PC-9 (cell line): ENCODE results near the gene WDR26. TPM values are rescaled to one million over a fixed set of nuclear protein-coding genes. Genes with fewer than 3 reads are reported as not detected.

Experiments
- BruUV-seq: library from RNA; stranded (reverse); fragments of 400-500 nt; replicated peaks from 2 replicates; lab custom pipeline; 2021; lab: Mats Ljungman, UMichigan
- CTCF ChIA-PET: fragments of 300-600 bp; sonication (Branson Sonifier 250); formaldehyde crosslinking; loops from one replicate; lab custom pipeline; 2022; ENCODE audit warnings: antibody characterized with exemption; lab: Charles Lee
- POLR2A ChIA-PET: fragments of 300-600 bp; sonication (Branson Sonifier 250); formaldehyde crosslinking; loops from one replicate; lab custom pipeline; 2022; ENCODE audit warnings: antibody characterized with exemption; ENCODE audit not compliant: unreplicated experiment; lab: Charles Lee
- DNase-seq, 2 experiments: peaks; one replicate each; pipeline versions ENCODE4 v3.0.0 to v3.0.0-alpha.2; 2015 to 2022; ENCODE audit warnings: mixed read lengths in 1 of 2
- H2AFZ ChIP-seq: fragments of 200-600 bp; sonication (generic); 2 replicates; pipeline ENCODE4 v1.8.1; 2017; ENCODE audit warnings: antibody characterized with exemption
- H3F3A ChIP-seq: fragments of 200-600 bp; sonication (generic); 2 replicates; pipeline ENCODE4 v1.8.1; 2017; ENCODE audit warnings: antibody characterized with exemption, mild to moderate bottlenecking, low read depth; ENCODE audit not compliant: insufficient read depth
- H3K27ac ChIP-seq: fragments of 200-600 bp; sonication (generic); 2 replicates; pipeline ENCODE4 v1.6.1; 2016; ENCODE audit warnings: mixed run types
- H3K27me3 ChIP-seq: fragments of 200-600 bp; sonication (generic); 2 replicates; pipeline ENCODE4 v1.6.1; 2016; ENCODE audit warnings: low read depth, mixed run types; ENCODE audit not compliant: insufficient read depth
- H3K36me3 ChIP-seq: fragments of 200-600 bp; sonication (generic); 2 replicates; pipeline ENCODE4 v1.6.1; 2016; ENCODE audit warnings: low read depth, mixed run types
- H3K4me1 ChIP-seq: fragments of 200-600 bp; sonication (generic); replicated peaks from 2 replicates; pipeline ENCODE4 v1.6.1; 2016; ENCODE audit warnings: mixed run types; ENCODE audit not compliant: insufficient read depth
- H3K4me2 ChIP-seq: fragments of 200-600 bp; sonication (generic); 2 replicates; pipeline ENCODE4 v1.6.1; 2017; ENCODE audit warnings: mixed run types
- H3K4me3 ChIP-seq: fragments of 200-600 bp; sonication (generic); 2 replicates; pipeline ENCODE4 v1.6.1; 2016; ENCODE audit warnings: mixed run types
- H3K79me2 ChIP-seq: fragments of 200-600 bp; sonication (generic); 2 replicates; pipeline ENCODE4 v1.6.1; 2017; ENCODE audit warnings: low read depth, mixed run types
- H3K9me2 ChIP-seq: fragments of 200-600 bp; sonication (generic); 2 replicates; pipeline ENCODE4 v1.8.1; 2017; ENCODE audit warnings: mild to moderate bottlenecking; ENCODE audit not compliant: insufficient read depth
- H3K9me3 ChIP-seq: fragments of 200-600 bp; sonication (generic); 2 replicates; pipeline ENCODE4 v1.8.1; 2016; ENCODE audit warnings: low read depth; ENCODE audit not compliant: insufficient read depth
- H4K20me1 ChIP-seq: fragments of 200-600 bp; sonication (generic); 2 replicates; pipeline ENCODE4 v1.8.1; 2017; ENCODE audit not compliant: insufficient read depth
- CTCF ChIP-seq: fragments of 200-600 bp; sonication (generic); conservative IDR thresholded peaks from 2 replicates; pipeline ENCODE4 v1.6.1; 2017; ENCODE audit warnings: mixed run types, antibody characterized with exemption, mild to moderate bottlenecking, moderate library complexity
- EZH2 ChIP-seq: fragments of 200-600 bp; sonication (generic); IDR thresholded peaks from 2 replicates; pipeline ENCODE4 v1.8.0; 2017; ENCODE audit warnings: antibody characterized with exemption, low read depth
- intact Hi-C: fragments of 100-400 bp; cut with micrococcal nuclease; formaldehyde crosslinking; loops from one replicate; pipeline ENCODE4 v1.10.0; 2022; ENCODE audit not compliant: unreplicated experiment
- total RNA-seq: library from RNA; stranded (reverse); gene quantifications from 2 replicates; pipeline ENCODE4 v1.2.3, GENCODE V29; 2021

The WDR26 gene
- total RNA-seq, 1 experiment from 2014 or later, result 88.9 TPM

DNA sequence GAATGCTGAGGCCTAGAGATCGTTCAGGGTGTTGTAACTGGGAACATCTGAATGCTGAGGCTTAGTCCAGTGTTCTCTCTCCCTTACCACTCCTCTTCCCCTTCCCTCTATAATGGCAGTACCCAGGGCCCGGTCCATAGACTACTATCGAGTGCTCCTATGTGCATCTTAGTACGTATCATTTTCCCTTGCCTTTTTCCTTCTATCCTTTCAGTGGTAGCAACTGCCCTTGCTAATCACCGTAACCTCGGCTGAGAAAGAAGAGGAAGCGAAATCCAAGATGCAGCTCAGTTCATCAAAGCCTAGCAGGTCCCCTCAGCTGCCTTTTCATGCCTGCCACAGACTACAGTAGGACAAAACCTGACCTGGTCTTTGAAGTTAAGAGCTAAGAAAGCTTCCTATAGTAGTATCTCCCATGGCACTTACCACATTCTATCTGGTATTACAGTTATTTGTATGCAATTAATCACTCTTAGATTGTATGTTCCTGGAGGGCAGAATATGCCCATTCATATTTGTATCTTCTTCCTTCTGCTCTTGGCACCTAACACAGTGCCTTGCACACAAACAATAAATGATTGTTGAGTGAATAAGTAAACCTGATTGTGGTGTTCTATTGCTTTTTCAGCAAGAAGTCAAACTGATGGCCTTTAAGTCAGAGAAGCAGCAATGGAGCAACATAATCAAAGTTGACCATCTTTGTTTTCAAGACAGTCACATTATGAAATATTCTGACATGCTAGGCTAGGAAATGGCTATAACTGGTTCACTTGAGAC lies 55.6 kb downstream of the WDR26 start:
- TF ChIP-seq EZH2, result no peak
- Histone ChIP-seq H3F3A (peaks cover 47% of the 10 kb centered on the region), H3K9me3 (no peaks in the 10 kb centered on the region), H2AFZ (no peak overlapping the region), H3K27me3 (no peaks in the 10 kb centered on the region), H3K4me1 (peaks cover 18% of the 10 kb centered on the region), H3K79me2 (no peaks in the 10 kb centered on the region), H3K4me3 (no peak overlapping the region), H4K20me1 (no peaks in the 10 kb centered on the region; the same call in 1 of the 2 replicates), H3K27ac (no peak overlapping the region), H3K4me2 (no peak overlapping the region), H3K9me2 (no peaks in the 10 kb centered on the region), H3K36me3 (peaks cover 14% of the 10 kb centered on the region; the same call in 1 of the 2 replicates)
- POLR2A ChIA-PET, result interaction anchor here (0.6 kb wide), 1 partner anchor 22 kb away, joined by 4 read pairs; no protein-coding TSS in a partner anchor
- BruUV-seq, result no TSS peak
- intact Hi-C loops, result no loop called here
- no peak for DNase-seq
- CTCF ChIA-PET, result no interaction called here

GRCh38 chr1:224377676-224378006 lies 57.0 kb downstream of the WDR26 start:
- no peaks in the 10 kb centered on the region for H3K9me3 ChIP-seq
- ChIA-PET CTCF (no interaction called here), POLR2A (no interaction called here)
- 0 out of 2 replicates have a peak overlapping the region, but pooled peaks have one; percentile 11 for H3K27ac ChIP-seq
- peaks cover 35% of the 10 kb centered on the region for H3F3A ChIP-seq
- peaks cover 18% of the 10 kb centered on the region for H3K4me1 ChIP-seq
- BruUV-seq, result no TSS peak
- H3K79me2 ChIP-seq, result no peaks in the 10 kb centered on the region
- H2AFZ ChIP-seq, result no peak overlapping the region
- H3K4me3 ChIP-seq, result no peak overlapping the region
- H3K36me3 ChIP-seq, result peaks cover 24% of the 10 kb centered on the region
- TF ChIP-seq EZH2 (no peak), CTCF (no peak)
- no peaks in the 10 kb centered on the region; the same call in 1 of the 2 replicates for H4K20me1 ChIP-seq
- intact Hi-C loops, result no loop called here
- no peaks in the 10 kb centered on the region for H3K27me3 ChIP-seq
- H3K9me2 ChIP-seq, result no peaks in the 10 kb centered on the region
- H3K4me2 ChIP-seq, result no peak overlapping the region
- DNase-seq, result peak; percentile 21 to 68

- no peak for DNase-seq
- intact Hi-C loops, result no loop called here
- Histone ChIP-seq H3K27me3 (no peaks in the 10 kb centered on the region), H3K27ac (no peak overlapping the region), H2AFZ (no peak overlapping the region), H3K4me2 (no peak overlapping the region), H4K20me1 (no peaks in the 10 kb centered on the region; the same call in 1 of the 2 replicates), H3F3A (peaks cover 22% of the 10 kb centered on the region), H3K4me3 (no peak overlapping the region), H3K79me2 (no peaks in the 10 kb centered on the region), H3K36me3 (peaks cover 38% of the 10 kb centered on the region), H3K9me2 (no peaks in the 10 kb centered on the region), H3K9me3 (no peaks in the 10 kb centered on the region), H3K4me1 (peaks cover 18% of the 10 kb centered on the region)
- no peak for TF ChIP-seq EZH2
- no peak for TF ChIP-seq CTCF
- POLR2A ChIA-PET, result interaction anchor here (0.6 kb wide), 2 partner anchors 9 to 58 kb away, joined by 4 to 6 read pairs; no protein-coding TSS in a partner anchor
- no TSS peak for BruUV-seq
- CTCF ChIA-PET, result no interaction called here
Observed at GRCh38 chr1:224375059-224375458, 59.5 kb downstream of the WDR26 start.
